Trophoblast cell (in vitro differentiated cells and primary cell): ENCODE data around the gene MYRIP.
A peak's percentile ranks its signal among the peaks of the same experiment; 100 is the strongest.

Experiments used
- DNase-seq, 2 donors: peaks; one replicate each; pipeline ENCODE4 v3.0.0-alpha.2; 2016
- H2AFZ ChIP-seq: 2 replicates; pipeline ENCODE4 v1.6.1; 2013; ENCODE audit warnings: low read length, moderate library complexity, mild to moderate bottlenecking; ENCODE audit not compliant: insufficient read depth, poor library complexity
- H2AK5ac ChIP-seq: 2 replicates; pipeline ENCODE4 v1.6.1; 2013; ENCODE audit warnings: mild to moderate bottlenecking, low read length
- H2BK120ac ChIP-seq: 2 replicates; pipeline ENCODE4 v1.6.1; 2013; ENCODE audit warnings: low read length, mild to moderate bottlenecking, moderate library complexity; ENCODE audit not compliant: insufficient read depth, poor library complexity
- H2BK12ac ChIP-seq: 2 replicates; pipeline ENCODE4 v1.6.1; 2013; ENCODE audit warnings: mild to moderate bottlenecking, low read length, moderate library complexity
- H2BK5ac ChIP-seq: 2 replicates; pipeline ENCODE4 v1.6.1; 2013; ENCODE audit warnings: low read length, low read depth, moderate library complexity, mild to moderate bottlenecking; ENCODE audit not compliant: poor library complexity
- H3K14ac ChIP-seq: 2 replicates; pipeline ENCODE4 v1.6.1; 2013; ENCODE audit warnings: mild to moderate bottlenecking, low read length
- H3K18ac ChIP-seq: 2 replicates; pipeline ENCODE4 v1.6.1; 2013; ENCODE audit warnings: mild to moderate bottlenecking, low read length
- H3K23ac ChIP-seq: 2 replicates; pipeline ENCODE4 v1.6.1; 2013; ENCODE audit warnings: low read length
- H3K27ac ChIP-seq: 2 replicates; pipeline ENCODE4 v1.5.1; 2013; ENCODE audit warnings: low read depth, mild to moderate bottlenecking, inconsistent platforms, low read length, moderate library complexity
- H3K27me3 ChIP-seq: 2 replicates; pipeline ENCODE4 v1.6.1; 2013; ENCODE audit warnings: inconsistent platforms, mild to moderate bottlenecking, low read length, moderate library complexity; ENCODE audit not compliant: insufficient read depth
- H3K36me3 ChIP-seq, 2 experiments: 1 replicate in 1 of 2; 2 replicates in 1 of 2; pipeline ENCODE4 v1.6.1; 2013; ENCODE audit warnings: low read length in 2 of 2, mild to moderate bottlenecking in 2 of 2, moderate library complexity in 1 of 2; ENCODE audit not compliant: insufficient read depth in 2 of 2, control insufficient read depth in 1 of 2
- H3K4ac ChIP-seq: 2 replicates; pipeline ENCODE4 v1.6.1; 2013; ENCODE audit warnings: low read depth, mild to moderate bottlenecking, low read length, moderate library complexity
- H3K4me1 ChIP-seq, 2 experiments: 1 replicate in 1 of 2; 2 replicates in 1 of 2; pipeline ENCODE4 v1.6.1; 2013; ENCODE audit warnings: low read length in 2 of 2, mild to moderate bottlenecking in 2 of 2, moderate library complexity in 1 of 2; ENCODE audit not compliant: insufficient read depth in 2 of 2, control insufficient read depth in 1 of 2
- H3K4me2 ChIP-seq: 2 replicates; pipeline ENCODE4 v1.6.1; 2013; ENCODE audit warnings: inconsistent platforms, mild to moderate bottlenecking, low read length, moderate library complexity
- H3K4me3 ChIP-seq: 2 replicates; pipeline ENCODE4 v1.5.1; 2013; ENCODE audit warnings: mild to moderate bottlenecking, low read depth, low read length, inconsistent platforms
- H3K79me1 ChIP-seq: one replicate; pipeline ENCODE4 v1.6.1; 2013; ENCODE audit warnings: low read length
- H3K79me2 ChIP-seq: 2 replicates; pipeline ENCODE4 v1.6.1; 2013; ENCODE audit warnings: low read length, mild to moderate bottlenecking; ENCODE audit not compliant: control insufficient read depth, insufficient read depth, poor library complexity
- H3K9ac ChIP-seq: 2 replicates; pipeline ENCODE4 v1.6.1; 2013; ENCODE audit warnings: mild to moderate bottlenecking, low read length
- H3K9me3 ChIP-seq: 2 replicates; pipeline ENCODE4 v1.6.1; 2013; ENCODE audit warnings: low read depth, mild to moderate bottlenecking, control low read depth, inconsistent platforms, low read length; ENCODE audit not compliant: insufficient read depth
- H4K12ac ChIP-seq: 2 replicates; pipeline ENCODE4 v1.6.1; 2013; ENCODE audit warnings: low read depth, mild to moderate bottlenecking, low read length, moderate library complexity
- H4K8ac ChIP-seq: 2 replicates; pipeline ENCODE4 v1.6.1; 2013; ENCODE audit warnings: low read depth, mild to moderate bottlenecking, low read length, moderate library complexity
- H4K91ac ChIP-seq: one replicate; pipeline ENCODE4 v1.6.1; 2013; ENCODE audit warnings: low read depth, mild to moderate bottlenecking, low read length, moderate library complexity
- whole genome bisulfite sequencing: extraction: QIAGEN DNeasy Blood & Tissue Kit; methylation state at CpG from one replicate; pipeline ENCODE4 v1.1.7; 2013; ENCODE audit warnings: missing lambda C conversion rate; ENCODE audit not compliant: insufficient read length, insufficient coverage; ENCODE audit errors: extremely low coverage; 5-methylcytosine and 5-hydroxymethylcytosine counted together

The MYRIP gene

GRCh38 chr3:39849992-39850715, 40.7 kb downstream of the MYRIP start:
- peak in 1 of 2 donors; percentile 38 for DNase-seq
- Histone ChIP-seq H3K14ac (no peak overlapping the region), H3K27ac (no peak overlapping the region), H2AFZ (no peak overlapping the region), H3K4me1 (no peaks in the 10 kb centered on the region), H2BK12ac (no peak overlapping the region), H4K91ac (no peak overlapping the region), H3K23ac (no peak overlapping the region), H4K12ac (no peak overlapping the region), H2BK120ac (no peak overlapping the region), H3K9me3 (peaks cover 2% of the 10 kb centered on the region), H3K4ac (no peak overlapping the region), H3K36me3 (no peaks in the 10 kb centered on the region), H3K79me1 (no peaks in the 10 kb centered on the region), H3K79me2 (no peaks in the 10 kb centered on the region), H4K8ac (no peak overlapping the region), H3K18ac (no peak overlapping the region), H3K27me3 (no peaks in the 10 kb centered on the region), H2AK5ac (no peak overlapping the region), H3K4me2 (no peak overlapping the region), H2BK5ac (no peak overlapping the region), H3K4me3 (no peak overlapping the region), H3K9ac (no peak overlapping the region)
- no CpG with 5 or more reads among the region's 3 CpGs for WGBS

GRCh38 chr3:39850716-39851032, 41.3 kb downstream of the MYRIP start:
- H3K4me2 ChIP-seq: no peak overlapping the region
- H2BK120ac ChIP-seq: no peak overlapping the region
- no peak overlapping the region for H3K9ac ChIP-seq
- H3K14ac ChIP-seq: no peak overlapping the region
- no peak overlapping the region for H3K4ac ChIP-seq
- H4K91ac ChIP-seq: no peak overlapping the region
- DNase-seq: no peak
- H3K27me3 ChIP-seq: no peaks in the 10 kb centered on the region
- no peak overlapping the region for H2BK12ac ChIP-seq
- H3K18ac ChIP-seq: no peak overlapping the region
- H3K4me1 ChIP-seq: no peaks in the 10 kb centered on the region
- H4K12ac ChIP-seq: no peak overlapping the region
- no peak overlapping the region for H2BK5ac ChIP-seq
- H2AK5ac ChIP-seq: no peak overlapping the region
- H3K23ac ChIP-seq: no peak overlapping the region
- H3K9me3 ChIP-seq: peaks cover 2% of the 10 kb centered on the region
- no peaks in the 10 kb centered on the region for H3K79me1 ChIP-seq
- H3K4me3 ChIP-seq: no peak overlapping the region
- whole genome bisulfite sequencing: no CpG with 5 or more reads among the region's 2 CpGs
- H3K79me2 ChIP-seq: no peaks in the 10 kb centered on the region
- no peaks in the 10 kb centered on the region for H3K36me3 ChIP-seq
- H2AFZ ChIP-seq: no peak overlapping the region
- no peak overlapping the region for H3K27ac ChIP-seq
- H4K8ac ChIP-seq: no peak overlapping the region

GRCh38 chr3:39855517-39855916, 46.1 kb downstream of the MYRIP start:
- DNase-seq: no peak
- WGBS: no CpG with 5 or more reads among the region's 3 CpGs
- H3K27me3 ChIP-seq: no peaks in the 10 kb centered on the region
- no peak overlapping the region for H3K23ac ChIP-seq
- H3K79me1 ChIP-seq: no peaks in the 10 kb centered on the region
- H3K4me3 ChIP-seq: no peak overlapping the region
- no peak overlapping the region for H2BK120ac ChIP-seq
- no peak overlapping the region for H3K18ac ChIP-seq
- no peak overlapping the region for H3K9ac ChIP-seq
- no peak overlapping the region for H3K4ac ChIP-seq
- H4K91ac ChIP-seq: no peak overlapping the region
- H3K79me2 ChIP-seq: no peaks in the 10 kb centered on the region
- H4K8ac ChIP-seq: no peak overlapping the region
- no peak overlapping the region for H2BK5ac ChIP-seq
- H2AFZ ChIP-seq: no peak overlapping the region
- no peaks in the 10 kb centered on the region for H3K4me1 ChIP-seq
- no peak overlapping the region for H4K12ac ChIP-seq
- no peaks in the 10 kb centered on the region for H3K36me3 ChIP-seq
- no peak overlapping the region for H3K14ac ChIP-seq
- no peaks in the 10 kb centered on the region for H3K9me3 ChIP-seq
- no peak overlapping the region for H2AK5ac ChIP-seq
- no peak overlapping the region for H3K27ac ChIP-seq
- no peak overlapping the region for H2BK12ac ChIP-seq
- H3K4me2 ChIP-seq: no peak overlapping the region

GRCh38 chr3:39869890-39870289, 60.5 kb downstream of the MYRIP start:
- H3K23ac ChIP-seq: no peak overlapping the region
- H3K18ac ChIP-seq: no peak overlapping the region
- no peak overlapping the region for H3K4me3 ChIP-seq
- H2AK5ac ChIP-seq: no peak overlapping the region
- H3K9me3 ChIP-seq: no peaks in the 10 kb centered on the region
- no peak overlapping the region for H2BK120ac ChIP-seq
- H3K4ac ChIP-seq: no peak overlapping the region
- H2BK12ac ChIP-seq: no peak overlapping the region
- no CpG with 5 or more reads among the region's 2 CpGs for WGBS
- H4K91ac ChIP-seq: no peak overlapping the region
- no peaks in the 10 kb centered on the region for H3K36me3 ChIP-seq
- H3K79me2 ChIP-seq: no peaks in the 10 kb centered on the region
- no peak overlapping the region for H3K27ac ChIP-seq
- H2BK5ac ChIP-seq: no peak overlapping the region
- no peaks in the 10 kb centered on the region for H3K79me1 ChIP-seq
- no peak overlapping the region for H4K12ac ChIP-seq
- no peak overlapping the region for H2AFZ ChIP-seq
- no peaks in the 10 kb centered on the region for H3K4me1 ChIP-seq
- no peak overlapping the region for H3K14ac ChIP-seq
- no peaks in the 10 kb centered on the region for H3K27me3 ChIP-seq
- H4K8ac ChIP-seq: no peak overlapping the region
- no peak overlapping the region for H3K4me2 ChIP-seq
- DNase-seq: no peak
- no peak overlapping the region for H3K9ac ChIP-seq
